Peyer's patch (tissue), 4 donors: ENCODE results near the gene ADAM23. TPM values are rescaled to one million over a fixed set of nuclear protein-coding genes. Genes with fewer than 3 reads are reported as not detected.
A peak's percentile ranks its signal among the peaks of the same experiment; 100 is the strongest.
"Not testable (repeated sequence)": the region's sequence is repeated elsewhere in the genome, so short reads cannot be mapped to it uniquely, and the experiment has no call there.

Source experiments
- DNase-seq, 3 donors: peaks; one replicate each; pipeline ENCODE4 v3.0.0-alpha.2; 2017 to 2019
- H3K27ac ChIP-seq, 4 donors: fragments of 200-600 bp; sonication (generic); one replicate each; pipeline ENCODE4 v1.5.1; 2016 to 2019
- H3K27me3 ChIP-seq, 2 donors: fragments of 200-600 bp; sonication (generic); one replicate each; pipeline ENCODE4 v1.5.1; 2019
- H3K36me3 ChIP-seq, 3 donors: fragments of 200-600 bp; sonication (generic); one replicate each; pipeline ENCODE4 v1.5.1; 2016 to 2019
- H3K4me1 ChIP-seq, 4 donors: fragments of 200-600 bp; sonication (generic); one replicate each; pipeline ENCODE4 v1.5.1; 2016 to 2019
- H3K4me3 ChIP-seq, 4 donors: fragments of 200-600 bp; sonication (generic); 1 replicate in 3 of 4; 2 replicates in 1 of 4; pipeline ENCODE4 v1.5.1; 2016 to 2019; ENCODE audit warnings: mild to moderate bottlenecking in 1 of 4
- H3K9me3 ChIP-seq, 4 donors: fragments of 200-600 bp; sonication (generic); one replicate each; pipeline ENCODE4 v1.5.1; 2016 to 2019; ENCODE audit warnings: mild to moderate bottlenecking in 1 of 4
- CTCF ChIP-seq, 6 experiments: fragments of 450-650 bp in 4 of 6; fragments of 200-600 bp in 2 of 6; sonication (generic) in 1 of 6; IDR thresholded peaks; one replicate each; pipeline ENCODE4 v1.5.1; 2017 to 2019; ENCODE audit warnings: antibody characterized with exemption in 6 of 6, mild to moderate bottlenecking in 3 of 6, moderate library complexity in 1 of 6
- POLR2A ChIP-seq, 2 donors: fragments of 450-650 bp; IDR thresholded peaks; one replicate each; pipeline ENCODE4 v1.5.1; 2017; ENCODE audit warnings: antibody characterized with exemption in 2 of 2, mild to moderate bottlenecking in 2 of 2, moderate library complexity in 2 of 2
- total RNA-seq, 4 donors: library from RNA; depleted of rRNA; stranded (reverse); fragments of >200 nt; gene quantifications; one replicate each; pipeline ENCODE4 v1.1.0, GENCODE V29; 2016

ADAM23 gene, protein sequence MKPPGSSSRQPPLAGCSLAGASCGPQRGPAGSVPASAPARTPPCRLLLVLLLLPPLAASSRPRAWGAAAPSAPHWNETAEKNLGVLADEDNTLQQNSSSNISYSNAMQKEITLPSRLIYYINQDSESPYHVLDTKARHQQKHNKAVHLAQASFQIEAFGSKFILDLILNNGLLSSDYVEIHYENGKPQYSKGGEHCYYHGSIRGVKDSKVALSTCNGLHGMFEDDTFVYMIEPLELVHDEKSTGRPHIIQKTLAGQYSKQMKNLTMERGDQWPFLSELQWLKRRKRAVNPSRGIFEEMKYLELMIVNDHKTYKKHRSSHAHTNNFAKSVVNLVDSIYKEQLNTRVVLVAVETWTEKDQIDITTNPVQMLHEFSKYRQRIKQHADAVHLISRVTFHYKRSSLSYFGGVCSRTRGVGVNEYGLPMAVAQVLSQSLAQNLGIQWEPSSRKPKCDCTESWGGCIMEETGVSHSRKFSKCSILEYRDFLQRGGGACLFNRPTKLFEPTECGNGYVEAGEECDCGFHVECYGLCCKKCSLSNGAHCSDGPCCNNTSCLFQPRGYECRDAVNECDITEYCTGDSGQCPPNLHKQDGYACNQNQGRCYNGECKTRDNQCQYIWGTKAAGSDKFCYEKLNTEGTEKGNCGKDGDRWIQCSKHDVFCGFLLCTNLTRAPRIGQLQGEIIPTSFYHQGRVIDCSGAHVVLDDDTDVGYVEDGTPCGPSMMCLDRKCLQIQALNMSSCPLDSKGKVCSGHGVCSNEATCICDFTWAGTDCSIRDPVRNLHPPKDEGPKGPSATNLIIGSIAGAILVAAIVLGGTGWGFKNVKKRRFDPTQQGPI
- total RNA-seq = 1 to 10 TPM in 2 of 4 donors, under 1 TPM in 2; 0.47 to 2.5 (median 1.4) TPM

DNA sequence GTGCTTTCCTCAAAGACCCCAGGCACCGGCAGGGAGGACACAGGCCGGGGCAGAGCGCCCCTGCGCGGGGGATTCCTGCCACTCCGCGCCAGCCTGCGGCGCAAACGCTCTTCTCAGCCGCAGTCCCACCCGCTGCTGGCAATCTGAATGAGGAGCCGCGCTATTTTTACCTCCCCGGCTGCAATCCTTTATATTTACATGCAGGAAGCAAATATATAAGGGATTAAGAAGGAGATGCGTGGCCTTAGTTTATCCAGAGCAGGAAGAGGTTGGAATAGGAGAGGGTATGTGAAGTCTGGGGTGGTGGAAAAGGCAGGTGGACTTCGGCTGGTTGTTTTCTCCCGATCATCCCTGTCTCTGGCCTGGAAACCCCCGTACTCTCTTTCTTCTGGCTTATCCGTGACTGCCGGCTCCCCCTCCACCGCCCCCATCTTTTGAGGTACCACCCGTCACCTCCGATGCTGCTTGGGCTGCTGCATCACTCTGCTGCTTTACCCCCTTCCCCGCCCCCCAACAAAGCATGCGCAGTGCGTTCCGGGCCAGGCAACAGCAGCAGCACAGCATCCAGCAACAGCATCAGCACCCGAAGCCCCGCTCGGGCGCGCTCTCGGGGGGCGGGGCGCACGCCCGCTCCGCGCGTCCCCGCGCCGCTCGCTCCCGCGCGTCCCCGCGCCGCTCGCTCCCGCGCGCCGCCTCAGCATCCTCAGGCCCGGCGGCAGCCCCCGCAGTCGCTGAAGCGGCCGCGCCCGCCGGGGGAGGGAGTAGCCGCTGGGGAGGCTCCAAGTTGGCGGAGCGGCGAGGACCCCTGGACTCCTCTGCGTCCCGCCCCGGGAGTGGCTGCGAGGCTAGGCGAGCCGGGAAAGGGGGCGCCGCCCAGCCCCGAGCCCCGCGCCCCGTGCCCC lies at the start of gene ADAM23:
Gene ADAM23 (plus strand): TSS at position 700 of the 902 bp plus-strand sequence. CDS start 335 bp downstream, outside the sequence.
- H3K36me3 ChIP-seq = no peaks in the 10 kb centered on the region
- TF ChIP-seq POLR2A (IDR thresholded peaks at IDR 0.05) (no peak), CTCF (IDR thresholded peaks at IDR 0.05) (no peak)
- DNase-seq = peak in 1 of 3 donors; percentile 56
- peaks cover 0 to 16% of the 10 kb centered on the region in 2 donors for H3K27me3 ChIP-seq
- H3K4me1 ChIP-seq = peaks cover 0 to 15% (median 0%) of the 10 kb centered on the region in 4 donors
- no peaks in the 10 kb centered on the region for H3K9me3 ChIP-seq
- H3K27ac ChIP-seq = peak within 1 kb of the TSS in 1 of 4 donors; percentile 12
- peak within 1 kb of the TSS; percentile 17 to 65 (median 46) for H3K4me3 ChIP-seq

DNA sequence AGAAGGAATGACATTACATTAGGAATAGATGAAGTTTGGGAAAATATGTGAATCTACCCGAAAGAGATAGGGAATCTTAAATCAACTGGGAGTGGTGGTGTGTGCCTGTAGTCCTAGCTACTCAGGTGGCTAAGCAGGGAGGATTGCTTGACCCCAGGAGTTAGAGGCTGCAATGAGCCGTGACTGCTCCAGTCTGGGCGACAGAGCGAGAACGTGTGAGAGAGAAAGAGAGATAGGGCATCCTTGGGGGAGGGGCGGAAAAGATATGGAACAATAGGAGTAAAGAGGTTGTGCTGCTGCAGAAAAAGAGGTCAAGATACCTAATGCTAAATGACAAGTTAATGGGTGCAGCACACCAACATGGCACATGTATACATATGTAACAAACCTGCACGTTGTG lies 47.1 kb upstream of the ADAM23 start:
- TF ChIP-seq POLR2A (IDR thresholded peaks at IDR 0.05) = no peak
- TF ChIP-seq CTCF (IDR thresholded peaks at IDR 0.05) = no peak
- DNase-seq = no peak
- Histone ChIP-seq H3K4me3 (no peak overlapping the region), H3K4me1 (no peaks in the 10 kb centered on the region), H3K27me3 (no peaks in the 10 kb centered on the region), H3K27ac (no peak overlapping the region), H3K36me3 (no peaks in the 10 kb centered on the region), H3K9me3 (no peaks in the 10 kb centered on the region)

GRCh38 chr2:206402956-206403569 lies 40.3 kb upstream of the ADAM23 start:
- H3K27me3 ChIP-seq, H3K36me3 ChIP-seq, H3K9me3 ChIP-seq, DNase-seq, H3K27ac ChIP-seq, H3K4me1 ChIP-seq, H3K4me3 ChIP-seq: not testable (repeated sequence)

GRCh38 chr2:206408323-206409320 lies 34.7 kb upstream of the ADAM23 start:
- H3K27ac ChIP-seq = no peak overlapping the region
- H3K4me1 ChIP-seq = no peaks in the 10 kb centered on the region
- TF ChIP-seq CTCF (IDR thresholded peaks at IDR 0.05) (no peak), POLR2A (IDR thresholded peaks at IDR 0.05) (no peak)
- no peaks in the 10 kb centered on the region for H3K9me3 ChIP-seq
- H3K36me3 ChIP-seq = no peaks in the 10 kb centered on the region
- H3K27me3 ChIP-seq = no peaks in the 10 kb centered on the region
- no peak for DNase-seq
- no peak overlapping the region for H3K4me3 ChIP-seq

DNA sequence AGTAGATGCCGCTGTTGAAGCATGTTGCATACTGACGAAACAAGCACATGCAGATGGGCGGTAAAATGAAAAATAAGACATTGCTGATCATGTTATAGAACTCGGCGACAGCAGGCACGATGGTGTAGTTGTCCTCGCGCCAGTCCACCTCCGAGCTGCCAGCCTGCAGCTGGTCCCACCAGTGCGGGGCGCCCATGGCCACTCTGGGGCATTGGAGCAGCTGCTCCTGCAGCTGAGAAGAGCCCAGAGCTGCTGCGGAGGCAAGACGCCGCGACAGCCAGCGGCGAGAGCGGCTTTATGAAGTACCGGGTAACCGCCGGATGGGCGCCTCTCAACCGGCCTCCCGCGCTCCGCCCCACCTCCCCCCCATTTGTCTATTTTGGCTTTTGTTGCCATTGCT lies 32.6 kb upstream of the ADAM23 start:
- Histone ChIP-seq H3K9me3 (no peaks in the 10 kb centered on the region), H3K4me3 (no peak overlapping the region), H3K27me3 (no peaks in the 10 kb centered on the region), H3K27ac (no peak overlapping the region), H3K36me3 (no peaks in the 10 kb centered on the region), H3K4me1 (no peaks in the 10 kb centered on the region)
- DNase-seq = no peak
- TF ChIP-seq POLR2A (IDR thresholded peaks at IDR 0.05) (no peak), CTCF (IDR thresholded peaks at IDR 0.05) (no peak)
